Gastroesophageal sphincter (tissue), 4 donors: Measurements from ENCODE around the gene SLC9A8. TPM values are rescaled to one million over a fixed set of nuclear protein-coding genes. Genes with fewer than 3 reads are reported as not detected.
A peak's percentile ranks its signal among the peaks of the same experiment; 100 is the strongest.

Experiments
- ATAC-seq: fragments of 150-250 bp; one replicate; pipeline ENCODE4 v1.9.1; 2016; ENCODE audit warnings: mild to moderate bottlenecking, moderate library complexity
- H3K27ac ChIP-seq, 4 donors: fragments of 200-600 bp; sonication (generic) in 3 of 4; 1 replicate in 3 of 4; 2 replicates in 1 of 4; pipeline ENCODE4 v1.5.1; 2016 to 2019
- H3K27me3 ChIP-seq: fragments of 200-600 bp; sonication (generic); one replicate; pipeline ENCODE4 v1.5.1; 2019
- H3K36me3 ChIP-seq, 2 donors: fragments of 200-600 bp; sonication (generic); one replicate each; pipeline ENCODE4 v1.5.1; 2019; ENCODE audit warnings: control low read depth in 1 of 2
- H3K4me1 ChIP-seq, 3 donors: fragments of 200-600 bp; sonication (generic); 1 replicate in 2 of 3; 2 replicates in 1 of 3; pipeline ENCODE4 v1.5.1; 2016 to 2019; ENCODE audit warnings: control low read depth in 2 of 3
- H3K4me3 ChIP-seq, 2 donors: fragments of 200-600 bp; sonication (generic); one replicate each; pipeline ENCODE4 v1.5.1; 2019; ENCODE audit warnings: mild to moderate bottlenecking in 1 of 2, moderate library complexity in 1 of 2
- H3K9me3 ChIP-seq, 3 donors: fragments of 200-600 bp; sonication (generic); one replicate each; pipeline ENCODE4 v1.5.1; 2017 to 2019; ENCODE audit warnings: control low read depth in 2 of 3
- CTCF ChIP-seq, 4 experiments: fragments of 200-600 bp in 2 of 4; fragments of 450-650 bp in 2 of 4; sonication (generic) in 1 of 4; IDR thresholded peaks; one replicate each; pipeline ENCODE4 v1.5.1; 2017 to 2019; ENCODE audit warnings: antibody characterized with exemption in 4 of 4, mild to moderate bottlenecking in 2 of 4, moderate library complexity in 2 of 4
- EP300 ChIP-seq: sonication (generic); formaldehyde crosslinking; IDR thresholded peaks from one replicate; pipeline ENCODE4 v1.6.1; 2017; ENCODE audit warnings: antibody characterized with exemption, mild to moderate bottlenecking
- POLR2A ChIP-seq, 2 donors: fragments of 450-650 bp; IDR thresholded peaks; one replicate each; pipeline ENCODE4 v1.6.1; 2017; ENCODE audit warnings: antibody characterized with exemption in 2 of 2, mild to moderate bottlenecking in 2 of 2, moderate library complexity in 1 of 2
- POLR2AphosphoS5 ChIP-seq: sonication (generic); formaldehyde crosslinking; IDR thresholded peaks from one replicate; pipeline ENCODE4 v1.6.1; 2017; ENCODE audit warnings: antibody characterized with exemption
- WGBS, 2 donors: methylation state at CpG; one replicate each; pipeline ENCODE4 v1.1.5; 2018; ENCODE audit warnings: low coverage in 1 of 2; 5-methylcytosine and 5-hydroxymethylcytosine counted together
- small RNA-seq, 4 donors: library from RNA; depleted of rRNA; stranded (forward); fragments of <200 nt; gene quantifications; one replicate each; pipeline ENCODE3, GENCODE V24; 2016
- total RNA-seq, 4 donors: library from RNA; depleted of rRNA; stranded (reverse); fragments of >200 nt; gene quantifications; one replicate each; pipeline ENCODE4 v1.1.0, GENCODE V29; 2016

Gene SLC9A8
- total RNA-seq, 4 donors from 2014 or later: 4.7 to 9.3 (median 7.5) TPM

DNA sequence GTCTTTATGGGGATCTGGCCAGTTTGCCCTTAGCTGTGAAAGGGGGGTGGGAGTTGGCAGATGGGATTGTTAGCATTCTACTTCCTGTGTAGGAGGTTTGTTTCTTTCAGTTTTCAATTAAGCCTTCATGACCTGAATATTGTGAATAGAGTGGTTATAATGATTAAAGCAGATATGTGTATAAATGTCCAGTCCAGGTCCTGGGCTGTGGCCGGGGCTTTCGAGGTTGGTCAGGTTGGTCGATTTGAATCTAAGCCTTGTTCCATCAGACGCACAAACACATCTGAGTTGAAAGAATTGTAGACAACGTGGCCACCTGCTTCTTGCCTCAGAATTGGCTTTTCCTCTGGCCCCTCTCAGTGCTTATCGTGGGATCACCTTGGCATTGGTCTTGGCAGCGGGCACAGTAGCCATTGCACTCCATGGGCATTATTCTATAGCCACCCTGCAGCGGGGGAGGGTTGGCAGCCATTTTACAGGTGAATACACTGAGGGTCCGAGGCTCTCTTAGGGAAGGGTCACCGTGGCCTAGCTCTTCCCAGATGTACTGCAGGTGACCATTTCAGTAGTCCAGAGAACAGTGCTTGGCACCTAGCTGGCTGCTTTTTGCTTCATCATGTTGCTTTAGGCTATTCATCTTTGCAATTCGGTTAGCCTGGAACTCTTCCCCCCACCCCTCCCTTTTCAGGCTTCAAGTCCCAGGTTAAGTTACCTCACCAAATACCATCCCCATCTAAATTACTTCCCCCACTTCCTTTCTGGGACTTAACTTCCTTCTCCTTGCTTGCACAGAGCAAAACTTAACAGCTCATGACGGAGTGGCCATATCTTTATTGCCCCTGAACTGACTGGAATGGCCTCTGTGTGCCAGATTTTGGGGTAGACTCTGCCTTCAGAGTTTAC lies 124.7 kb downstream of the SLC9A8 start:
- 16 to 18% methylated on average over 5 to 7 of the region's 12 CpGs for WGBS, 2 donors
- no peaks in the 10 kb centered on the region for H3K27me3 ChIP-seq
- TF ChIP-seq POLR2AphosphoS5 (no peak), EP300 (no peak), CTCF (IDR thresholded peaks at IDR 0.05) (no peak), POLR2A (IDR thresholded peaks at IDR 0.05) (no peak)
- H3K9me3 ChIP-seq: no peaks in the 10 kb centered on the region
- H3K36me3 ChIP-seq: peaks cover 0 to 27% of the 10 kb centered on the region in 2 donors
- no peak for ATAC-seq
- H3K4me3 ChIP-seq: peak overlapping the region; percentile 84 to 98
- peaks cover 0 to 59% (median 25%) of the 10 kb centered on the region in 3 donors for H3K4me1 ChIP-seq
- H3K27ac ChIP-seq: peak overlapping the region in 3 of 4 donors; percentile 93 to 97 (median 95)

DNA sequence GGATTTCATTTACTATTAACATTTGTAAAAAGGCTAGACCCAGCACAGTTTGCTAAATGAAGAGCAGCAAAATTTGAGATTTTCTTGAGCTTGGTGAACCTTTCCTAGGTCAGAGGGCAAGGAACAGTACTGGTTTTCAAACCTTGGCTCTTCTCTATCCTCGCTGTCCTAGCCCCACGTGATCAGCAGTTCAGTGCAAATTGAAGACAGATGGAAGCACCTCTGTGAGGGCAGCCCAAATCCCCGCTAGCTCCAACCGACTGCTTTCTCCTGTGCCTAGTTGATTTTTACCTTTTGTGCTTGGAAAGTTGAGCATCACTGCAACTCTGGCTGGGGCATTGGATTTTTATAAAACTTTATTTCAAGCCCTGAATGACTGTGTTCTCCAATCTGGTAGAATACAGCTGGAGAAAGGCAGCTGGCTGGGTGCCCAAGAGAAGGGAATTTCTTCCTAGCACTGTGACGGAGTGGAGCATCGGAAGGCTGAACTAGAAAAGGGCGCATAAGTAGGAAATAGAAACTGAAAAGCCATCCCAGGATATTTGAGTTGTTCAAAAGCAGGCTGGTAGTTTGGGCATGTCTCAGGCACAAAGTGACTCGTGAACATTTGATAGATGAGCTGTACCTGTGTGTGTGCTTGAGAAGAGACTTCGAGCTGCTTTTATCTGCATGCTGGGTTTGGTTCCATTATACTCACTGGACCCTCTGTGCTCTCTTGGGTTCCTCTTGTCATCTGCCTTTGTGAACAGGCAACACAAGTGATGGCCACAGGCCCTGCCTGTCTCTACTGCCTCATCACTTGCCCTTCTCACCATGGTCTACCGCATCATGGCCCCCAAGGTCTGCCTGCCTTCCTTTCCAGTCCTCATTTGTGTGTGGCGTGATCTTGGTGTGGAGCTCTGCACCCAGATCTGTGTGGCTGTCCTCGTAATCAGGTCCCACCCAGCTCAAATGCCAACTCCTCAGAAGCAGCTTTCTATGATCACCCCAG lies 125.8 kb downstream of the SLC9A8 start:
- Histone ChIP-seq H3K27ac (peak overlapping the region in 3 of 4 donors; percentile 63 to 97 (median 95)), H3K27me3 (no peaks in the 10 kb centered on the region), H3K9me3 (no peaks in the 10 kb centered on the region), H3K36me3 (peaks cover 0 to 39% of the 10 kb centered on the region in 2 donors), H3K4me3 (peak overlapping the region in 1 of 2 donors; percentile 98), H3K4me1 (peaks cover 0 to 67% (median 25%) of the 10 kb centered on the region in 3 donors)
- TF ChIP-seq POLR2AphosphoS5 (no peak), EP300 (no peak), POLR2A (IDR thresholded peaks at IDR 0.05) (no peak), CTCF (IDR thresholded peaks at IDR 0.05) (no peak)
- 54 to 62% methylated on average over 7 to 11 of the region's 12 CpGs for WGBS, 2 donors
- no peak for ATAC-seq

GRCh38 chr20:49941456-49941855 lies 128.8 kb downstream of the SLC9A8 start:
- WGBS, 2 donors: 94% methylated on average over 5 of the region's 15 CpGs; no CpG with 5 or more reads in 1 of the 2 donors
- H3K36me3 ChIP-seq: peaks cover 0 to 69% of the 10 kb centered on the region in 2 donors
- no peaks in the 10 kb centered on the region for H3K9me3 ChIP-seq
- H3K4me1 ChIP-seq: peaks cover 0 to 74% (median 25%) of the 10 kb centered on the region in 3 donors
- no peak overlapping the region for H3K27ac ChIP-seq
- ATAC-seq: no peak
- H3K27me3 ChIP-seq: no peaks in the 10 kb centered on the region
- no peak overlapping the region for H3K4me3 ChIP-seq
- TF ChIP-seq CTCF (IDR thresholded peaks at IDR 0.05) (no peak), EP300 (no peak), POLR2A (IDR thresholded peaks at IDR 0.05) (no peak), POLR2AphosphoS5 (no peak)

Small RNA genes within 50 kb of the gene (small RNA-seq; reads per million reads assigned to genes)
- gene RF00017: 0 reads per million in 4 donors
- 0 reads per million in 4 donors for gene RF00019
- gene RNU6-919P: 0 reads per million in 4 donors

Other genes starting within 250 kb of the SLC9A8 start
- gene PTGIS, start 244.7 kb upstream of the SLC9A8 start, total RNA-seq: 100 to 1,000 TPM in 3 of 4 donors, 10 to 100 TPM in 1; 75.3 to 169 (median 137) TPM
- 10 to 100 TPM; 20.2 to 35.6 (median 28.8) TPM for gene B4GALT5, start 99.0 kb upstream of the SLC9A8 start, total RNA-seq
- 1 to 10 TPM; 2.7 to 7.2 (median 4.9) TPM for gene SPATA2, start 102.7 kb downstream of the SLC9A8 start, total RNA-seq
- gene RNF114, start 123.6 kb downstream of the SLC9A8 start, total RNA-seq: 100 to 1,000 TPM in 2 of 4 donors, 10 to 100 TPM in 2; 80.3 to 109 (median 101) TPM
- 1 to 10 TPM in 3 of 4 donors, under 1 TPM in 1; 0.79 to 2.6 (median 1.2) TPM for gene SNAI1, start 170.2 kb downstream of the SLC9A8 start, total RNA-seq